K562 (cell line): ENCODE results near the gene VN1R2. TPM values are rescaled to one million over a fixed set of nuclear protein-coding genes. Genes with fewer than 3 reads are reported as not detected.
"Not testable (repeated sequence)": the region's sequence is repeated elsewhere in the genome, so short reads cannot be mapped to it uniquely, and the experiment has no call there.

Experiments
- ATAC-seq: fragments of 200-7000 bp; cut with Tn5 transposase; 3 replicates; pipeline ENCODE4 v1.9.1; 2020; ENCODE audit warnings: moderate library complexity
- BruUV-seq: library from RNA; stranded (reverse); fragments of 400-500 nt; replicated peaks from 2 replicates; lab custom pipeline; 2021; lab: Mats Ljungman, UMichigan
- CTCF ChIA-PET: fragments of 300-600 bp; formaldehyde crosslinking; extraction: SDS; loops from one replicate; lab custom pipeline; 2021; ENCODE audit warnings: low intra/inter-chr PET ratio; lab: Yijun Ruan, JAX
- POLR2A ChIA-PET: fragments of 300-600, 350-650 bp; sonication (Branson Sonifier 250); formaldehyde crosslinking; extraction: SDS; loops from one replicate; lab custom pipeline; 2021; ENCODE audit warnings: antibody characterized with exemption, inconsistent platforms; lab: Yijun Ruan, JAX
- DNase-seq, 4 experiments: peaks; one replicate each; pipeline versions ENCODE4 v3.0.0 to v3.0.0-alpha.2; 2011 to 2018; ENCODE audit warnings: low spot score in 3 of 4, mixed read lengths in 3 of 4; ENCODE audit errors: extremely low read depth in 1 of 4
- FAIRE-seq: peaks from 2 replicates; lab custom pipeline; 2011; peaks lifted over from hg19 to GRCh38; lab: Jason Lieb, UNC
- H2AFZ ChIP-seq: 2 replicates; pipeline ENCODE4 v1.6.0; 2011; ENCODE audit warnings: low read depth, low read length, control low read depth, inconsistent platforms
- H3K27ac ChIP-seq: fragments of 200-600 bp; 3 replicates; pipeline ENCODE4 v1.8.0; 2011; ENCODE audit warnings: low read depth, mild to moderate bottlenecking, control low read depth, inconsistent platforms, low read length, moderate library complexity, mixed read lengths; ENCODE audit errors: extremely low read depth
- H3K27me3 ChIP-seq, 2 experiments: fragments of 300-600 bp in 1 of 2; 2 replicates in 1 of 2; 3 replicates in 1 of 2; pipeline versions ENCODE4 v1.6.0 to v1.8.0; 2011; ENCODE audit warnings: inconsistent platforms in 2 of 2, low read length in 2 of 2, mild to moderate bottlenecking in 1 of 2, mixed read lengths in 1 of 2, moderate library complexity in 1 of 2; ENCODE audit not compliant: control insufficient read depth in 2 of 2, insufficient read depth in 2 of 2
- H3K36me3 ChIP-seq: fragments of 300-600 bp; 3 replicates; pipeline ENCODE4 v1.8.0; 2011; ENCODE audit warnings: mild to moderate bottlenecking, low read length, inconsistent platforms; ENCODE audit not compliant: control insufficient read depth, insufficient read depth
- H3K4me1 ChIP-seq, 2 experiments: fragments of 200-600 bp in 1 of 2; replicated peaks in 1 of 2; 2 replicates in 1 of 2; 3 replicates in 1 of 2; pipeline versions ENCODE4 v1.5.1 to v1.8.0; 2011; ENCODE audit warnings: inconsistent platforms in 2 of 2, low read length in 2 of 2, mild to moderate bottlenecking in 1 of 2, mixed read lengths in 1 of 2, moderate library complexity in 1 of 2; ENCODE audit not compliant: control insufficient read depth in 2 of 2, insufficient read depth in 2 of 2
- H3K4me2 ChIP-seq: 2 replicates; pipeline ENCODE4 v1.6.1; 2011; ENCODE audit warnings: low read length, control low read depth, inconsistent platforms, mixed read lengths; ENCODE audit not compliant: insufficient read depth
- H3K4me3 ChIP-seq: fragments of 200-600 bp; sonication (generic), shearing (Covaris generic); 2 replicates; pipeline ENCODE4 v1.5.1; 2016; ENCODE audit warnings: control low read depth, inconsistent platforms
- H3K79me2 ChIP-seq: fragments of 200-600 bp; 3 replicates; pipeline ENCODE4 v1.8.0; 2011; ENCODE audit warnings: low read length, inconsistent platforms; ENCODE audit not compliant: control insufficient read depth, insufficient read depth
- H3K9ac ChIP-seq, 2 experiments: 2 replicates each; pipeline versions ENCODE4 v1.6.0 to v1.6.1; 2011; ENCODE audit warnings: low read depth in 2 of 2, low read length in 2 of 2, control low read depth in 1 of 2, inconsistent platforms in 1 of 2, mild to moderate bottlenecking in 1 of 2, mixed read lengths in 1 of 2; ENCODE audit not compliant: insufficient read depth in 1 of 2
- H3K9me1 ChIP-seq: one replicate; pipeline ENCODE4 v1.6.0; 2011; ENCODE audit warnings: inconsistent platforms, mild to moderate bottlenecking, low read length, moderate library complexity; ENCODE audit not compliant: control insufficient read depth, insufficient read depth
- H3K9me3 ChIP-seq: replicated peaks from 2 replicates; pipeline ENCODE4 v1.5.1; 2011; ENCODE audit warnings: low read depth, low read length, inconsistent platforms; ENCODE audit not compliant: control insufficient read depth, insufficient read depth
- H4K20me1 ChIP-seq: replicated peaks from 2 replicates; pipeline ENCODE4 v1.6.1; 2011; ENCODE audit warnings: low read length, inconsistent platforms, mixed read lengths; ENCODE audit not compliant: control insufficient read depth, insufficient read depth
- BHLHE40 ChIP-seq: IDR thresholded peaks from 2 replicates; pipeline ENCODE4 v1.6.1; 2011; ENCODE audit warnings: low read length, improper control_type of control experiment
- CCNT2 ChIP-seq: IDR thresholded peaks from 2 replicates; pipeline ENCODE4 v1.6.1; 2011; ENCODE audit warnings: borderline replicate concordance, low read depth, mild to moderate bottlenecking, moderate library complexity, mixed read lengths, low read length; ENCODE audit not compliant: insufficient read length; ENCODE audit errors: extremely low read depth
- DIDO1 ChIP-seq: fragments of 450-650 bp; IDR thresholded peaks from 2 replicates; pipeline ENCODE4 v1.6.1; 2016; ENCODE audit warnings: low read depth, missing biosample characterization, missing genetic modification characterization
- DLX4 ChIP-seq: fragments of 250-450 bp; sonication (Bioruptor Pico); IDR thresholded peaks from 2 replicates; pipeline ENCODE4 v1.6.1; 2021; ENCODE audit warnings: mild to moderate bottlenecking
- GABPA ChIP-seq: fragments of 200-800 bp; sonication (Bioruptor generic); conservative IDR thresholded peaks from 2 replicates; pipeline ENCODE4 v1.6.1; 2016; ENCODE audit warnings: low read depth, missing genetic modification characterization, missing compliant biosample characterization
- MXD1 ChIP-seq: fragments of 250-450 bp; sonication (Bioruptor Pico); IDR thresholded peaks from 2 replicates; pipeline ENCODE4 v1.8.0; 2021; ENCODE audit warnings: borderline replicate concordance, mild to moderate bottlenecking, moderate library complexity; ENCODE audit not compliant: poor library complexity, severe bottlenecking
- NR2C2 ChIP-seq, 2 experiments: fragments of 200-800 bp in 1 of 2; sonication (Bioruptor generic) in 1 of 2; sonication (generic) in 1 of 2; formaldehyde crosslinking in 1 of 2; IDR thresholded peaks; 2 replicates each; pipeline versions ENCODE4 v1.6.1 to v1.8.0; 2016 to 2022; ENCODE audit warnings: mild to moderate bottlenecking in 1 of 2, missing compliant biosample characterization in 1 of 2, missing genetic modification characterization in 1 of 2, missing genetic modification reagents in 1 of 2
- NRF1 ChIP-seq, 2 experiments: fragments of 450-650 bp; IDR thresholded peaks in 1 of 2; conservative IDR thresholded peaks in 1 of 2; 2 replicates each; pipeline ENCODE4 v1.6.1; 2014; ENCODE audit warnings: mild to moderate bottlenecking in 2 of 2
- POLR2G ChIP-seq: fragments of 200-400 bp; formaldehyde crosslinking; IDR thresholded peaks from 2 replicates; pipeline ENCODE4 v1.6.1; 2017; ENCODE audit warnings: low read depth, mild to moderate bottlenecking, antibody characterized with exemption, low read length, moderate library complexity
- ZBTB11 ChIP-seq, 3 experiments: fragments of 200-800 bp in 1 of 3; fragments of 250-450 bp in 1 of 3; fragments of 450-650 bp in 1 of 3; sonication (Bioruptor Pico) in 1 of 3; sonication (Bioruptor generic) in 1 of 3; formaldehyde crosslinking in 1 of 3; IDR thresholded peaks; 2 replicates each; pipeline versions ENCODE4 v1.6.1 to v1.8.0; 2016 to 2022; ENCODE audit warnings: mild to moderate bottlenecking in 2 of 3, missing genetic modification characterization in 2 of 3, missing compliant biosample characterization in 1 of 3, moderate library complexity in 1 of 3
- ZNF277 ChIP-seq: fragments of 250-450 bp; sonication (Bioruptor Pico); IDR thresholded peaks from 2 replicates; pipeline ENCODE4 v1.8.0; 2022; ENCODE audit warnings: inconsistent platforms, mild to moderate bottlenecking, moderate library complexity, borderline replicate concordance
- WGBS: fragments of 100-300 bp; shearing (Covaris generic); methylation state at CpG from one replicate; pipeline ENCODE4 v1.1.6; 2016; ENCODE audit warnings: low coverage, mixed read lengths; ENCODE audit not compliant: insufficient coverage; ENCODE audit errors: missing lambda C conversion rate; 5-methylcytosine and 5-hydroxymethylcytosine counted together
- in situ Hi-C: fragments of 300-500 bp; cut with MboI; formaldehyde crosslinking; loops from 4 replicates; pipeline ENCODE4 v1.15.0; 2018; ENCODE audit warnings: inconsistent platforms, mixed read lengths
- intact Hi-C: fragments of 100-400 bp; cut with micrococcal nuclease; formaldehyde crosslinking; loops from 2 replicates; pipeline ENCODE4 v1.14.2; 2022
- polyA plus RNA-seq, 8 experiments: library from polyadenylated mRNA; depleted of rRNA in 4 of 8; stranded (reverse) in 5 of 8; unstranded in 3 of 8; fragments of >200 nt; fragmentation: Nextera tagmentation in 2 of 8; fragmentation: Illumina TruSeq in 1 of 8; extraction: Ambion mirVana in 2 of 8; extraction: Trizol in 1 of 8; gene quantifications; 2 replicates each; pipeline versions ENCODE4 v1.2.1 to v1.2.3, GENCODE V29; 2011 to 2014; ENCODE audit warnings: inconsistent platforms in 1 of 8, missing spikeins in 1 of 8
- total RNA-seq, 7 experiments: library from RNA; depleted of rRNA in 6 of 7; stranded (reverse); fragments of >200 nt in 6 of 7; fragmentation: Illumina TruSeq in 2 of 7; extraction: Trizol in 2 of 7; gene quantifications; 2 replicates each; pipeline versions ENCODE4 v1.2.1 to v1.2.3, GENCODE V29; 2011 to 2021; ENCODE audit warnings: low replicate concordance in 1 of 7

The VN1R2 gene
- total and polyA plus RNA-seq, 9 of the 15 experiments (the other 6 are each of a cell fraction or from before 2014, with no cell fraction given): not detected

GRCh38 chr19:53254411-53255341, 3.4 kb upstream of the VN1R2 start, which contains the start of gene ZNF677 (continued):
- TF ChIP-seq GABPA (tag): peak; percentile 86
- 0 out of 2 replicates have a peak, but pooled peaks have one; percentile 27 for TF ChIP-seq DIDO1
- no peak for TF ChIP-seq CCNT2
- TF ChIP-seq NRF1 (conservative IDR thresholded peaks at IDR 0.05 in 1 of 2, IDR thresholded peaks at IDR 0.05 in 1 of 2): peak; percentile 54 to 67
- TF ChIP-seq ZNF277 (CRISPR knock-in tag): no peak
- TF ChIP-seq NR2C2 (CRISPR knock-in tag; IDR thresholded peaks at IDR 0.05): no peak
- TF ChIP-seq NR2C2 (tag; IDR thresholded peaks at IDR 0.05): peak; percentile 96
- TF ChIP-seq ZBTB11 (CRISPR knock-in tag; IDR thresholded peaks at IDR 0.05): peak in 2 of 3 experiments; percentile 66 to 96; a peak in 4 of 6 replicates
- no peak for TF ChIP-seq BHLHE40
- no peak for TF ChIP-seq MXD1
- TF ChIP-seq DLX4 (CRISPR knock-in tag): no peak
- TF ChIP-seq POLR2G: peak; percentile 75

- ATAC-seq, H3K79me2 ChIP-seq, H3K4me1 ChIP-seq, H2AFZ ChIP-seq, H3K27ac ChIP-seq, BruUV-seq, H3K9me3 ChIP-seq, H3K36me3 ChIP-seq, H3K9me1 ChIP-seq, H3K4me3 ChIP-seq, H4K20me1 ChIP-seq, DNase-seq, H3K4me2 ChIP-seq, in situ Hi-C loops, intact Hi-C loops, POLR2A ChIA-PET, H3K9ac ChIP-seq, FAIRE-seq, H3K27me3 ChIP-seq, CTCF ChIA-PET: not testable (repeated sequence)
- whole genome bisulfite sequencing: 0% methylated on average over 3 of the region's 5 CpGs
These were observed 9.5 kb downstream of the VN1R2 start, which contains the start of gene VN1R4 for GRCh38 chr19:53267623-53268022. TSS of gene VN1R4 (minus strand) at chr19:53267723. CDS start at chr19:53267665, 58 bp downstream.
